ENCODE data around the gene USP1. TPM values are rescaled to one million over a fixed set of nuclear protein-coding genes. Genes with fewer than 3 reads are reported as not detected.

Gene USP1
- total and polyA plus RNA-seq, 12 donors, result 5.6 to 16.4 (median 13.7) TPM

- H3K4me1 ChIP-seq, result peaks cover 4 to 42% (median 28%) of the 10 kb centered on the region in 9 donors
Measured at GRCh38 chr1:62437273-62437940, 558 bp downstream of the USP1 start.

GRCh38 chr1:62438163-62438562, 1.3 kb downstream of the USP1 start:
- Histone ChIP-seq H3K27ac (peak overlapping the region in 4 of 10 donors; percentile 95 to 99 (median 98)), H3K27me3 (no peaks in the 10 kb centered on the region), H3K4me1 (peaks cover 4 to 42% (median 28%) of the 10 kb centered on the region in 9 donors), H3K36me3 (peaks cover 0 to 30% (median 5%) of the 10 kb centered on the region in 9 donors), H3K9me3 (no peaks in the 10 kb centered on the region), H3K4me3 (peak overlapping the region; percentile 71 to 96 (median 86))
- no peak for ATAC-seq
- WGBS, 2 donors, result 3 to 5% methylated on average over 7 of the region's 7 CpGs
- TF ChIP-seq CTCF (IDR thresholded peaks at IDR 0.05), result no peak
- no peak for DNase-seq
- intact Hi-C loops (cut with DNase I), result loop anchor here in 1 of 10 donors (5.0 kb wide), 1 partner anchor 344 kb away; the partner anchor contains the start of gene ATG4C

More at GRCh38 chr1:62437273-62437940, 558 bp downstream of the USP1 start:
- intact Hi-C loops (cut with DNase I), result loop anchor here in 1 of 10 donors (5.0 kb wide), 1 partner anchor 345 kb away; the partner anchor contains the start of gene ATG4C
- Histone ChIP-seq H3K27me3 (no peaks in the 10 kb centered on the region), H3K27ac (peak overlapping the region; percentile 89 to 99 (median 98)), H3K36me3 (peaks cover 0 to 22% (median 0%) of the 10 kb centered on the region in 9 donors), H3K4me3 (peak overlapping the region; percentile 71 to 96 (median 86)), H3K9me3 (no peaks in the 10 kb centered on the region)
- TF ChIP-seq CTCF (IDR thresholded peaks at IDR 0.05), result peak in 1 of 9 donors; percentile 5
- ATAC-seq, result peak in 4 of 8 donors; percentile 2 to 27 (median 2)
- no peak for DNase-seq
- WGBS, 2 donors, result 0 to 1% methylated on average over 57 to 68 of the region's 68 CpGs

- Histone ChIP-seq H3K9me3 (no peaks in the 10 kb centered on the region), H3K27ac (no peak overlapping the region), H3K4me3 (peak overlapping the region in 1 of 10 donors; percentile 72), H3K4me1 (peaks cover 4 to 42% (median 28%) of the 10 kb centered on the region in 9 donors), H3K27me3 (no peaks in the 10 kb centered on the region), H3K36me3 (peaks cover 0 to 47% (median 10%) of the 10 kb centered on the region in 9 donors)
- ATAC-seq (no peak), DNase-seq (no peak)
- intact Hi-C loops (cut with DNase I), result loop anchor here in 1 of 10 donors (5.0 kb wide), 1 partner anchor 342 kb away; the partner anchor contains the start of gene ATG4C
- TF ChIP-seq CTCF (IDR thresholded peaks at IDR 0.05), result no peak
- 83 to 86% methylated on average over 4 of the region's 4 CpGs for WGBS, 2 donors
Measured at GRCh38 chr1:62439652-62440371, 3.0 kb downstream of the USP1 start.

- no peak overlapping the region for H3K4me3 ChIP-seq
- 88 to 98% methylated on average over 1 of the region's 1 CpG for WGBS, 2 donors
- no peaks in the 10 kb centered on the region for H3K9me3 ChIP-seq
- DNase-seq, result no peak
- ATAC-seq, result no peak
- no peak overlapping the region for H3K27ac ChIP-seq
- intact Hi-C loops (cut with DNase I), result no loop called here
- no peaks in the 10 kb centered on the region for H3K27me3 ChIP-seq
- H3K4me1 ChIP-seq, result peaks cover 0 to 16% (median 4%) of the 10 kb centered on the region in 9 donors
- H3K36me3 ChIP-seq, result peaks cover 0 to 95% (median 33%) of the 10 kb centered on the region in 9 donors
- TF ChIP-seq CTCF (IDR thresholded peaks at IDR 0.05), result no peak
Measured at GRCh38 chr1:62444701-62445100, 7.9 kb downstream of the USP1 start.

Measured in heart right ventricle (tissue), 16 donors.